IMR-90 (cell line): ENCODE measurements around the gene TXNDC11.

Experiments used
- CEBPB ChIP-seq: IDR thresholded peaks from 2 replicates; pipeline ENCODE4 v1.6.1; 2012; ENCODE audit warnings: low read depth, low read length, improper control_type of control experiment
- CHD1 ChIP-seq: IDR thresholded peaks from 2 replicates; pipeline ENCODE4 v1.6.1; 2012; ENCODE audit warnings: low read depth, low read length, improper control_type of control experiment
- FOS ChIP-seq: fragments of 150-350 bp; IDR thresholded peaks from 2 replicates; pipeline ENCODE4 v1.6.1; 2016; ENCODE audit warnings: low read depth, low read length
- MXI1 ChIP-seq: IDR thresholded peaks from 2 replicates; pipeline ENCODE4 v1.6.1; 2012; ENCODE audit warnings: low read depth, mild to moderate bottlenecking, low read length, moderate library complexity, borderline replicate concordance
- POLR2A ChIP-seq: IDR thresholded peaks from 2 replicates; pipeline ENCODE4 v1.6.1; 2012; ENCODE audit warnings: mild to moderate bottlenecking, low read depth, low read length
- RCOR1 ChIP-seq: IDR thresholded peaks from 2 replicates; pipeline ENCODE4 v1.6.1; 2012; ENCODE audit warnings: mild to moderate bottlenecking, low read length, improper control_type of control experiment; ENCODE audit not compliant: insufficient replicate concordance
- RFX5 ChIP-seq: IDR thresholded peaks from 2 replicates; pipeline ENCODE4 v1.8.0; 2012; ENCODE audit warnings: low read depth, mild to moderate bottlenecking, low read length, moderate library complexity
- SMC3 ChIP-seq: fragments of 150-350 bp; IDR thresholded peaks from 2 replicates; pipeline ENCODE4 v1.6.1; 2016; ENCODE audit warnings: low read depth, mild to moderate bottlenecking, antibody characterized with exemption, low read length, moderate library complexity
- TF ChIP-seq, protein P1 (sequence below): conservative IDR thresholded peaks from 2 replicates; pipeline ENCODE4 v1.5.1; 2012; ENCODE audit warnings: mild to moderate bottlenecking, low read depth, low read length, improper control_type of control experiment
- TF ChIP-seq, protein P2 (sequence below): fragments of 150-350 bp; IDR thresholded peaks from 2 replicates; pipeline ENCODE4 v1.6.1; 2017; ENCODE audit warnings: mild to moderate bottlenecking, antibody characterized with exemption, low read length, low read depth

DNA sequence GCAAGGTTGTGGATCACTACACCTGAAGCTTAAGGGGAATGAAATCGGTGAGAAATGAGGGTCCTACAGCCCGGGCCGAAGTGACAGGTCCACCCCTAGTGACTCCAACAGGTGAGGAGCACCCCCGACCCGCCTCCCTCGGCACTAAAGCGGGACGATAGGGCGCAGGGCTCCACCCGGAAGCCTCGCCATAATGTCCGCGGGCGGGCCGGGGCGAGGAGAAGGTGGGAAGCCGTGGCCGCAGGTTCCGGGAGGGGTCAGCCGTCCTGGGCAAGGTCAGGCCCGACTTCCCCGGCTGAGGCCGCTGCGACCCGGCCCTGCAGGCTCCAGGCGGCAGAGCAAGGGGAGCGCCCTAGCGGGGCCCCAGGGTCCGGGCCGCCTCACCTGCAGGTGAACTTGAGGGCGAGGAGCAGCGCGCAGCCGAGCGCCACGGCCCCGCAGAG lies 543 bp downstream of the TXNDC11 start:
- TF ChIP-seq, protein P1, sequence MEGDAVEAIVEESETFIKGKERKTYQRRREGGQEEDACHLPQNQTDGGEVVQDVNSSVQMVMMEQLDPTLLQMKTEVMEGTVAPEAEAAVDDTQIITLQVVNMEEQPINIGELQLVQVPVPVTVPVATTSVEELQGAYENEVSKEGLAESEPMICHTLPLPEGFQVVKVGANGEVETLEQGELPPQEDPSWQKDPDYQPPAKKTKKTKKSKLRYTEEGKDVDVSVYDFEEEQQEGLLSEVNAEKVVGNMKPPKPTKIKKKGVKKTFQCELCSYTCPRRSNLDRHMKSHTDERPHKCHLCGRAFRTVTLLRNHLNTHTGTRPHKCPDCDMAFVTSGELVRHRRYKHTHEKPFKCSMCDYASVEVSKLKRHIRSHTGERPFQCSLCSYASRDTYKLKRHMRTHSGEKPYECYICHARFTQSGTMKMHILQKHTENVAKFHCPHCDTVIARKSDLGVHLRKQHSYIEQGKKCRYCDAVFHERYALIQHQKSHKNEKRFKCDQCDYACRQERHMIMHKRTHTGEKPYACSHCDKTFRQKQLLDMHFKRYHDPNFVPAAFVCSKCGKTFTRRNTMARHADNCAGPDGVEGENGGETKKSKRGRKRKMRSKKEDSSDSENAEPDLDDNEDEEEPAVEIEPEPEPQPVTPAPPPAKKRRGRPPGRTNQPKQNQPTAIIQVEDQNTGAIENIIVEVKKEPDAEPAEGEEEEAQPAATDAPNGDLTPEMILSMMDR = no peak
- TF ChIP-seq CEBPB (no peak), POLR2A (no peak), FOS (no peak), RFX5 (no peak), RCOR1 (no peak), CHD1 (no peak), SMC3 (no peak), MXI1 (no peak)
- TF ChIP-seq, protein P2, sequence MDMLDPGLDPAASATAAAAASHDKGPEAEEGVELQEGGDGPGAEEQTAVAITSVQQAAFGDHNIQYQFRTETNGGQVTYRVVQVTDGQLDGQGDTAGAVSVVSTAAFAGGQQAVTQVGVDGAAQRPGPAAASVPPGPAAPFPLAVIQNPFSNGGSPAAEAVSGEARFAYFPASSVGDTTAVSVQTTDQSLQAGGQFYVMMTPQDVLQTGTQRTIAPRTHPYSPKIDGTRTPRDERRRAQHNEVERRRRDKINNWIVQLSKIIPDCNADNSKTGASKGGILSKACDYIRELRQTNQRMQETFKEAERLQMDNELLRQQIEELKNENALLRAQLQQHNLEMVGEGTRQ = no peak
